ELR (cell line): ENCODE data around the gene PMPCA.

Source experiments
- DNase-seq: peaks from one replicate; pipeline ENCODE4 v3.0.0-alpha.2; 2015; ENCODE audit warnings: low read depth

PMPCA gene

GRCh38 chr9:136373300-136374182 is 36.9 kb upstream of the PMPCA start, which contains the start of gene CARD9:
Gene CARD9, minus strand, starts transcription at chr9:136373669. Its CDS starts 1,591 bp downstream, at chr9:136372078.
- DNase-seq = no peak

GRCh38 chr9:136374183-136374575 is 36.3 kb upstream of the PMPCA start:
- DNase-seq = no peak

GRCh38 chr9:136375096-136375495 is 35.4 kb upstream of the PMPCA start:
- DNase-seq = no peak

GRCh38 chr9:136376457-136376856 is 34.0 kb upstream of the PMPCA start:
- no peak for DNase-seq

- no peak for DNase-seq
These were observed 32.9 kb upstream of the PMPCA start for GRCh38 chr9:136377341-136378169.

GRCh38 chr9:136378170-136379002 is 32.1 kb upstream of the PMPCA start:
- DNase-seq = no peak

- no peak for DNase-seq
These were observed 31.5 kb upstream of the PMPCA start for GRCh38 chr9:136379003-136379287.

GRCh38 chr9:136379401-136379800 is 31.1 kb upstream of the PMPCA start:
- no peak for DNase-seq

GRCh38 chr9:136379891-136380290 is 30.6 kb upstream of the PMPCA start:
- no peak for DNase-seq

- DNase-seq = no peak
These were observed 30.1 kb upstream of the PMPCA start for GRCh38 chr9:136380381-136380780.

GRCh38 chr9:136381311-136381710 is 29.1 kb upstream of the PMPCA start:
- no peak for DNase-seq

- no peak for DNase-seq
These were observed 28.4 kb upstream of the PMPCA start for GRCh38 chr9:136381966-136382513.

GRCh38 chr9:136383436-136383835 is 27.0 kb upstream of the PMPCA start:
- DNase-seq = no peak

GRCh38 chr9:136385015-136385414 is 25.4 kb upstream of the PMPCA start:
- no peak for DNase-seq

GRCh38 chr9:136386018-136386417 is 24.4 kb upstream of the PMPCA start:
- no peak for DNase-seq

- no peak for DNase-seq
These were observed 23.2 kb upstream of the PMPCA start for GRCh38 chr9:136387217-136387616.

- no peak for DNase-seq
These were observed 21.1 kb upstream of the PMPCA start for GRCh38 chr9:136389396-136389795.

- no peak for DNase-seq
These were observed 18.5 kb upstream of the PMPCA start for GRCh38 chr9:136391737-136392537.

GRCh38 chr9:136392538-136393449 is 17.7 kb upstream of the PMPCA start:
- no peak for DNase-seq

- DNase-seq = no peak
These were observed 16.9 kb upstream of the PMPCA start for GRCh38 chr9:136393531-136393930.
